GM21737 (cell line): ENCODE measurements around the gene TUT7.
A peak's percentile ranks its signal among the peaks of the same experiment; 100 is the strongest.

Experiments used
- ATAC-seq: cut with Tn5 transposase; IDR thresholded peaks from one replicate; pipeline ENCODE4 v1.9.1; 2021; ENCODE audit warnings: mild to moderate bottlenecking, moderate library complexity; ENCODE audit not compliant: unreplicated experiment

The TUT7 gene

DNA sequence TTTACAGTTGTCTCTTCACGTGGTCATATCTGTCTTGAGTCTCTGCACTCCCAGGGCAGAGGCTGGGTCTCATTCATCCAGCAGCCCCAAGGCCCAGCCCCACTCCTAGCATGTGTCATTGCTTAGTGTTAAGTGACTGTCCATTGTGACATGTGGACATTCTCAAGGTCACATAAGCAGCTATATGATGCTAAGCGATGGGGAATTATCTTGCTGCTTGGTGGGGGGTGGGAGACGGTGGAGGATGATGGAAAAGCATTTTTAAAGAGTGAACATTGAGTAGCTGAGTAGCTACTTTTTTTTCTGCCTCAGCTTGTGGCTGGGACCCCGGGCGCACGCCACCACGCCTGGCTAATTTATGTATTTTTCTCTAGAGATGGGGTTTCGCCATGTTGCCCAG is 94.7 kb downstream of the TUT7 start, which contains the start of gene C9orf153:
TSS of gene C9orf153 (minus strand) at position 101 of the 400 bp plus-strand sequence. CDS start 30,054 bp downstream, outside the sequence.
- no peak for ATAC-seq

- ATAC-seq: no peak
Measured at GRCh38 chr9:86257391-86257790, 96.8 kb downstream of the TUT7 start.

- no peak for ATAC-seq
Measured at GRCh38 chr9:86256653-86257052, 97.6 kb downstream of the TUT7 start.

- no peak for ATAC-seq
Measured at GRCh38 chr9:86253577-86253976, 100.6 kb downstream of the TUT7 start.

DNA sequence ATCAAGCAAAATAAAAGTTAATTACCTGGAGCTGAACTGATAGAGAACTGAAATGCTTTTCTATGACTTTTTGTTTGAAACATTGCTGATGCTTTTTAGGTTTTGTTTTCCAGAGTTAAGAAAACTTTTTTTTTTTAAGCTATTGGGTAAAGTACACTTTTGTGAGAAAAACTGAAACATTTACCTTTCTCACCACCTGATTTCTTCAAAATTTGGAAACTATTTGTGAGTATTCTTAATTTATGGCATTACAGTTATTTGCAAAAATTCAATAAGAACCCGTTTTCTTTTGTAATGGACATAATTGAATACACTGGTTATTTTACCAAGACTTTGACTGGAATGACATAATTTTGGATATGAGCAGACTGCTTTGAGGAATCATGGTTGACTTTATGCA is 101.3 kb downstream of the TUT7 start:
- ATAC-seq: no peak

DNA sequence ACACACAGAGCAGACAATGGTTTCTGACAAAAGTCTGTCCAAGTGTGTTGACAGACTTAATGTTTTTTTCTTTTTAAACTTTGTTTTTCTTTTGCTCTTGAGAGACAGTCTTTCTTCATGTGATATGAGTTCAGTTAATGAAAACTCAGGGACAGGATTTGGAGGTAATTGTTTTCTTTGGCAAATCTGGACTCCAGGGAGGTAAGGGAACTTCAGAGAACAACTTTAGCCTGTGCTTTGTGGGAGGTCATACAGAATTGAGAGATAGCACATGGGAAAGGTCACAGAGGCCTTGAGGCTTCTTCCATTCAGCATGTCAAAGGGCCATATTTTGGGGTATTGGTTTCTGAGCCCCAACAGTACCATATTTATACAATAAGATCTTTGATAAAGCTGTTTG is 104.1 kb downstream of the TUT7 start:
- no peak for ATAC-seq

DNA sequence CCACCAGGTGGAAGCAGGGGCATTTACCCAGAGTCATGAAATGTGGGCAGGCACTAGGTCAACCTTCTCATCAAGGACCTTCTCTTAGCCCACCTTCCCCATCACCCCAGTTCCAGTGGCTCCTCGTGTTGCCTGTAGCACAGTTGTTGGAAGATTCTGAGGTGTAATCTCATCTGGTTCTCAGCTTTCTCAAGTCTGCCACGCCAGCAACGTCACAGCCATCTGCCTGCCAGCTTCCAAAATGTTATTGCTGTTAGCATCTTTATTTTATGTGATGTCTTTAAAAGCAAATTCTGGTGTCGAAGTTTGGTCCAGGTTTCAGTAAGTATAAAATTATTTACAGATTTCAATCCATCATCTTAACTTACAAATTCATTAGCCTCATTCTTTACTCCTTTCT is 105.5 kb downstream of the TUT7 start:
- no peak for ATAC-seq

GRCh38 chr9:86246752-86247161 is 107.5 kb downstream of the TUT7 start:
- peak; percentile 93 for ATAC-seq

- no peak for ATAC-seq
Measured at GRCh38 chr9:86242071-86242470, 112.1 kb downstream of the TUT7 start.

DNA sequence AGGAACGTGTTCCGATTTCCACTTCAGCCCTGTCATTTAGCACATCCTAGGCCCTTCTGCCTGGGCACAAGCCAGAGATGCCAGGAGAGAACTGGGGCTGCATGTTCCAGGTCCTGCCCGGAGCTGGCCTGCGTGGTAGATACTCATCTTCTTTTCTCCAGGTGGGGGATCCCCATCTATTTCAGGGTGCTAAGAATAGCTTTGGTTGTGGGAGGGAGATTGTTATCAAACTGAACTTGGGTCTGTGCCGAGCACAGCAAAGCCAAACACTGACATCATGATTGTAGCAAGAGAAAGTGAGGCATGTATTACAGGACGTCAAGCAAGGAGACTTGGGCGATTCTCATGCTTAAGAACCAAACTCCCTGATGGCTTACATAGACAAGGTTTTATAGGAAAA is 113.0 kb downstream of the TUT7 start:
- ATAC-seq: no peak

DNA sequence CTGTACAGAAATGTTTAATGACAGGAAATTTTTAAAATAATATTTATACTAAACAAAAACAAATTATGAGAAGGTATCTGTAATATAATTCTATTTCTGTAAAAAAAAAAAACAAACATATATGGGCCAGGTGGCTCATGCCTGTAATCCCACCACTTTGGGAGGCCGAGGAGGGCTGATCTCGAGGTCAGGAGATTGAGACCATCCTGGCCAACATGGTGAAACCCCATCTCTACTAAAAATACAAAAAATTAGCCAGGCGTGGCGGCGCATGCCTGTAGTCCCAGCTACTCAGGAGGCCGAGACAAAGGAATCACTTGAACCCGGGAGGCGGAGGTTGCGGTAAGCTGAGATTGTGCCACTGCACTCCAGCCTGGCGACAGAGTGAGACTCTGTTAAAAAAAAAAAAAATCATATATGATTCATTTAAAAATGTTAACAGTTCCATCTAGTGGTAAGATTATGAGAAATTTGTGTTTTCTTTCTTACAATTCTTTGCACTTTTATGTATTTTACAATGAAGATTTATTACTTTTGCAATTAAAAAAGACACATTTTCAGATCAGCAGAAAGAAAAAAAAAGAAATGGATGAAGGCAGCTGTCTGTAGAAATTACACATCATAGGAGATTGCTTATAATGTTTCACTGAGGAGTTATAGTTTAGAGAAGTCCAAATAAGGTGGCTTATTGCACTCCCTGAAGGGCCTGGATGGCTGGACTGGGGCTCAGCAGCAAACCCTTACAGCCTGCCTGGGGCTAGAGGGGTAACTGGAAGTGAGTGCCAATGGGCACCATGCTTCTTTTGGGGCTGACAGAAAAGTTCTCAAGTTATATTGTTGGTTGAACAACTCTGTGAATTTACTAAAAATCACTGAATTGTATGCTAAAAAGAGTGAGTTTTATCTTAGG is 115.1 kb downstream of the TUT7 start:
- ATAC-seq: no peak
